Measurements from ENCODE around the gene TRPC3. TPM values are rescaled to one million over a fixed set of nuclear protein-coding genes. Genes with fewer than 3 reads are reported as not detected.

TRPC3 gene
- total and polyA plus RNA-seq, 2 donors, result 3.3 to 10.0 TPM

Other genes starting within 250 kb of the TRPC3 start
- 0.21 TPM for gene SMIM43, start 186.9 kb downstream of the TRPC3 start, total RNA-seq
- 0.25 TPM for gene SMIM43, start 186.9 kb downstream of the TRPC3 start, polyA plus RNA-seq
- gene EXOSC9, start 150.7 kb downstream of the TRPC3 start, total RNA-seq, result 30.1 TPM
- 20.3 TPM for gene EXOSC9, start 150.7 kb downstream of the TRPC3 start, polyA plus RNA-seq
- gene CCNA2, start 128.2 kb downstream of the TRPC3 start, total RNA-seq, result 34.3 TPM
- gene CCNA2, start 128.2 kb downstream of the TRPC3 start, polyA plus RNA-seq, result 0.94 TPM
- 29.2 TPM for gene BBS7, start 81.6 kb downstream of the TRPC3 start, total RNA-seq
- 13.0 TPM for gene BBS7, start 81.6 kb downstream of the TRPC3 start, polyA plus RNA-seq
- 221 TPM for gene BLTP1, start 200.3 kb upstream of the TRPC3 start, total RNA-seq
- gene BLTP1, start 200.3 kb upstream of the TRPC3 start, polyA plus RNA-seq, result 31.3 TPM

Data from urinary bladder (tissue), 2 donors.